Right lobe of liver (tissue), 4 donors: ENCODE results near the gene MSX2.

Experiments used
- POLR2A ChIP-seq: fragments of 450-650 bp; IDR thresholded peaks from one replicate; pipeline ENCODE4 v1.6.1; 2017; ENCODE audit warnings: antibody characterized with exemption, mild to moderate bottlenecking
- TF ChIP-seq, protein P1 (sequence below), 4 donors: fragments of 200-600 bp in 3 of 4; fragments of 450-650 bp in 1 of 4; IDR thresholded peaks; one replicate each; pipeline versions ENCODE4 v1.5.1 to v1.8.0; 2016 to 2022; ENCODE audit warnings: antibody characterized with exemption in 4 of 4, mild to moderate bottlenecking in 2 of 4
- donor health status: DM: no; HTN: no; CAD: no.
- donor health status: DM: no; HTN: no; CAD: no.
- donor health status: DM: no; HTN: yes; CAD: no.

DNA sequence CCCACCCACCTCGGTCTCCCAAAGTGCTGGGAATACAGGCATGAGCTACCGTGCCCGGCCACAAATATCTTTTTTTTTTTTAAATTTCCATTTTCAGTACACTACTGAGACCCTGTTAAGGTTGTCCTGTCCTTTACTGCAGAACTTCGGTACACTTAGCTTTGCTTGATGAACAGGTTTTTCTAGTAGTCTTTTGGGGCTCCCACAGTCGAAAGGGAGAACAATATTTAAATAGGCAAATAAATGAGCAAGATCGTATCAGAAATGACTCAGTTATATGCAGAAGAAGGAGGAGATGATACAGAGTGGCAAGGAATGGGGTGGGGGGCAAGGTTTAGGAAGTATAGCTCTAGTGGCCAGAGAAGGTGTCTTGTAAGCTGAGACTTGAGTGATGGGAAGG, 52.7 kb downstream of the MSX2 start:
- no peak for TF ChIP-seq POLR2A
- TF ChIP-seq, protein P1, sequence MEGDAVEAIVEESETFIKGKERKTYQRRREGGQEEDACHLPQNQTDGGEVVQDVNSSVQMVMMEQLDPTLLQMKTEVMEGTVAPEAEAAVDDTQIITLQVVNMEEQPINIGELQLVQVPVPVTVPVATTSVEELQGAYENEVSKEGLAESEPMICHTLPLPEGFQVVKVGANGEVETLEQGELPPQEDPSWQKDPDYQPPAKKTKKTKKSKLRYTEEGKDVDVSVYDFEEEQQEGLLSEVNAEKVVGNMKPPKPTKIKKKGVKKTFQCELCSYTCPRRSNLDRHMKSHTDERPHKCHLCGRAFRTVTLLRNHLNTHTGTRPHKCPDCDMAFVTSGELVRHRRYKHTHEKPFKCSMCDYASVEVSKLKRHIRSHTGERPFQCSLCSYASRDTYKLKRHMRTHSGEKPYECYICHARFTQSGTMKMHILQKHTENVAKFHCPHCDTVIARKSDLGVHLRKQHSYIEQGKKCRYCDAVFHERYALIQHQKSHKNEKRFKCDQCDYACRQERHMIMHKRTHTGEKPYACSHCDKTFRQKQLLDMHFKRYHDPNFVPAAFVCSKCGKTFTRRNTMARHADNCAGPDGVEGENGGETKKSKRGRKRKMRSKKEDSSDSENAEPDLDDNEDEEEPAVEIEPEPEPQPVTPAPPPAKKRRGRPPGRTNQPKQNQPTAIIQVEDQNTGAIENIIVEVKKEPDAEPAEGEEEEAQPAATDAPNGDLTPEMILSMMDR (IDR thresholded peaks at IDR 0.05): no peak
